ENCODE data around the gene SYNPO2L.

DNA sequence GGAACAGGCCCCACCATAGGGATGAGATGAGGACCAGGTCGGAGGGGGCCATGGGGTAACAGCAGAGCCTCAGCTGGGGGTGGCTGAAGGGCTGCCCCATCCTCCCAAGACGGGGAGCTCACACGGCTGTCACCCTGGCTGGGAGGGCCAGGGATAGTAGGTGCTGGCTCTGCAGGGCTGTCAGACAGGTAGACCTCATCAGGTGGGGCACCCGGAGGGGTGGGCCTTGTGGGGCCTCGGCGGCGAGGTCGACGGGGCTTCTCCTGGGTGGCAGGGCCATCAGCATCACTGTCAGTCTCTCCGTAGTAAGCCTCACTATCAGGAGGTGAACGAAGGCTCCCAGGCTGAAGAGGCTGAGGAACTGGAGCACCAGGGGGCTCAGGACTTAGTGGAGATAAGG, 2.6 kb downstream of the SYNPO2L start:
- TF ChIP-seq, protein P1, sequence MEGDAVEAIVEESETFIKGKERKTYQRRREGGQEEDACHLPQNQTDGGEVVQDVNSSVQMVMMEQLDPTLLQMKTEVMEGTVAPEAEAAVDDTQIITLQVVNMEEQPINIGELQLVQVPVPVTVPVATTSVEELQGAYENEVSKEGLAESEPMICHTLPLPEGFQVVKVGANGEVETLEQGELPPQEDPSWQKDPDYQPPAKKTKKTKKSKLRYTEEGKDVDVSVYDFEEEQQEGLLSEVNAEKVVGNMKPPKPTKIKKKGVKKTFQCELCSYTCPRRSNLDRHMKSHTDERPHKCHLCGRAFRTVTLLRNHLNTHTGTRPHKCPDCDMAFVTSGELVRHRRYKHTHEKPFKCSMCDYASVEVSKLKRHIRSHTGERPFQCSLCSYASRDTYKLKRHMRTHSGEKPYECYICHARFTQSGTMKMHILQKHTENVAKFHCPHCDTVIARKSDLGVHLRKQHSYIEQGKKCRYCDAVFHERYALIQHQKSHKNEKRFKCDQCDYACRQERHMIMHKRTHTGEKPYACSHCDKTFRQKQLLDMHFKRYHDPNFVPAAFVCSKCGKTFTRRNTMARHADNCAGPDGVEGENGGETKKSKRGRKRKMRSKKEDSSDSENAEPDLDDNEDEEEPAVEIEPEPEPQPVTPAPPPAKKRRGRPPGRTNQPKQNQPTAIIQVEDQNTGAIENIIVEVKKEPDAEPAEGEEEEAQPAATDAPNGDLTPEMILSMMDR (IDR thresholded peaks at IDR 0.05): no peak
- no peak for TF ChIP-seq POLR2A (IDR thresholded peaks at IDR 0.05)

Data from Peyer's patch (tissue), 4 donors.